Glomerular endothelial cell (primary cell): ENCODE data around the gene DNAJA4. TPM values are rescaled to one million over a fixed set of nuclear protein-coding genes. Genes with fewer than 3 reads are reported as not detected.

ENCODE experiments used
- DNase-seq: peaks from one replicate; pipeline ENCODE4 v3.0.0-alpha.2; 2011; ENCODE audit warnings: low read depth, low spot score; ENCODE audit errors: extremely low read depth
- total RNA-seq: library from RNA; depleted of rRNA; stranded (reverse); fragments of >200 nt; gene quantifications from 2 replicates; pipeline ENCODE4 v1.2.3, GENCODE V29; 2015

The DNAJA4 gene
- total RNA-seq, 1 donor from 2014 or later = 10.2 TPM

- DNase-seq = no peak
These were observed 49.0 kb downstream of the DNAJA4 start for GRCh38 chr15:78313383-78313782.

GRCh38 chr15:78314181-78314581, 49.8 kb downstream of the DNAJA4 start:
- DNase-seq = no peak

- no peak for DNase-seq
These were observed 51.4 kb downstream of the DNAJA4 start for GRCh38 chr15:78315686-78316282.

GRCh38 chr15:78316283-78317083, 52.1 kb downstream of the DNAJA4 start:
- no peak for DNase-seq

- DNase-seq = no peak
These were observed 52.9 kb downstream of the DNAJA4 start for GRCh38 chr15:78317145-78317836.

- no peak for DNase-seq
These were observed 55.2 kb downstream of the DNAJA4 start for GRCh38 chr15:78319588-78319987.

GRCh38 chr15:78320183-78320582, 55.8 kb downstream of the DNAJA4 start:
- no peak for DNase-seq

- DNase-seq = no peak
These were observed 56.7 kb downstream of the DNAJA4 start for GRCh38 chr15:78321041-78321570.

- no peak for DNase-seq
These were observed 57.4 kb downstream of the DNAJA4 start for GRCh38 chr15:78321786-78322185.

GRCh38 chr15:78322243-78322642, 57.9 kb downstream of the DNAJA4 start:
- peak; percentile 62 for DNase-seq

- no peak for DNase-seq
These were observed 58.6 kb downstream of the DNAJA4 start for GRCh38 chr15:78322724-78323521.

- DNase-seq = no peak
These were observed 59.3 kb downstream of the DNAJA4 start for GRCh38 chr15:78323693-78324092.

- no peak for DNase-seq
These were observed 59.8 kb downstream of the DNAJA4 start for GRCh38 chr15:78324144-78324543.

GRCh38 chr15:78325092-78325843, 60.9 kb downstream of the DNAJA4 start:
- DNase-seq = no peak

GRCh38 chr15:78327466-78327865, 63.1 kb downstream of the DNAJA4 start:
- no peak for DNase-seq

GRCh38 chr15:78329625-78330024, 65.3 kb downstream of the DNAJA4 start:
- no peak for DNase-seq
